RPMI8226 (cell line): ENCODE results near the gene BAIAP3.
A peak's percentile ranks its signal among the peaks of the same experiment; 100 is the strongest.

Source experiments
- DNase-seq: peaks from one replicate; pipeline ENCODE4 v3.0.0-alpha.2; 2015

The BAIAP3 gene

DNA sequence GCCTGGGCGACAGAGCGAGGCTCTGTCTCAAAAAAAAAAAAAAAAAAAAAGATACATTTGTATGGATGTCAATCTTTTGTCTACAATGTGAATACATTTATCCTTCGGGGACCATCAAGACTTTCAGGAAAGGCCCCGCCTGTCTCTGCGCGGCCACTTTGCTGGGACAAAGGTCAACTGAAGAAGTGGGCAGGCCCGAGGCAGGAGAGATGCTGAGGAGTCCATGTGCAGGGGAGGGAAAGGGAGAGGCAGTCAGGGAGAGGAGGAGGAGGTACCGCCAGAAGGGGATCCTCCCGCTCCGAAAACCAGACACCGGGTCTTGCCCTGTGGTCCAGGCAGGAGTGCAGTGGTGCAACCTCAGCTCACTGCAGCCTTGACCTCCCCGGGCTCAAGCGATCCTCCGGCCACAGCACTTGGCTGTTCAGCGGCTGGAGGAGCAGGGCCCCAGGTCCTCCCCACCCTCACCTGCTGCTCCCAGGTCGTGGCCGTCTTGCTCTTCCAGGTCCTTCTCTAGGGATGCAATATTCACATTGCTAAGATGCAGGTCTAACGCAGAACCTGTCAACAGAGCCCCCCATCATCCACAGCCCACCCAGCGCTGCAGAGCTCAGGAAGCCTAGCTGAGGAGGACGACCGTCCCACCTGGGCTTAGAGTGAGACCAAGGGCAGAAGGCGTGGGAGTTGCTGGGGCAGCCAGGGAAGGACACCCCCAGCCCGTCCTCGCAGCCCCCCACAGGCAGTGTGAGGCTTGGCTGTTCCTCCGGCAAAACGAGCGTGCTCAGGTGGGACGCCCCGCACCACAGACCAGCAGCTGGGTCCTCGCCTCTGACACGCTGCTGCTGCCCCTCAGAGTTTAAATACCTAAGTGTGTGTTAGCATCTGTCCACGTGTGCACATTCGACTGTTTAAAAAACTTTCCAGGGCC lies 37.9 kb downstream of the BAIAP3 start:
- no peak for DNase-seq

DNA sequence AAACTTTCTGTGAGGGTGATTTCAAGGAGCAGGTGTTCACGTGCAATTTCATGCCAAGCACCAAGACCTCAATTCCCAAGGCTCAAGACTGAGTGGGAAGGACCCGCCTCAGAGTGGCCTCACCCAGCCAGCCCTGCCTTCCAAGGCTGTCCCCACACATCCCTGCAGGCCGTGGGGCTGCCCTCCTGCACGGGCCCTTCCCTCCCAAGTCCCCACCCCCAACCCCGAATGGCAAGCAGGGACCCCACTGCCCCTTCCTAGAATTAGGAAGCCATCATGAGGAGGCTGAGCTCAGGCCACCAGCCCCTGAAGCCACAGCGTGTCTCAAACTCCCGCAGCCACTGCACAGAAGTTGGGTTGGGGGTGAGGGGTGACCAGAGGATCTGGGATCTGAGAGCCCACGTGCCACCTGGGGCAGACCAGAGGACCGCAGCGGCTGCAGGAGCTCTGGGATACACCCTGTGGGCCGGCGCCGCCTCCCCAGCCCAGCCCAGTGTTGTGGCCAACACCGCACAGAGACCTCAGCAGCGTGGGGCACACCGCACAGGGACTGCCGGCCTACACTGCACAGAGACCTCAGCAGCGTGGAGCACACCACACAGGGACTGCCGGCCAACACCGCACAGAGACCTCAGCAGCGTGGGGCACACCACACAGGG lies 39.0 kb downstream of the BAIAP3 start:
- no peak for DNase-seq

DNA sequence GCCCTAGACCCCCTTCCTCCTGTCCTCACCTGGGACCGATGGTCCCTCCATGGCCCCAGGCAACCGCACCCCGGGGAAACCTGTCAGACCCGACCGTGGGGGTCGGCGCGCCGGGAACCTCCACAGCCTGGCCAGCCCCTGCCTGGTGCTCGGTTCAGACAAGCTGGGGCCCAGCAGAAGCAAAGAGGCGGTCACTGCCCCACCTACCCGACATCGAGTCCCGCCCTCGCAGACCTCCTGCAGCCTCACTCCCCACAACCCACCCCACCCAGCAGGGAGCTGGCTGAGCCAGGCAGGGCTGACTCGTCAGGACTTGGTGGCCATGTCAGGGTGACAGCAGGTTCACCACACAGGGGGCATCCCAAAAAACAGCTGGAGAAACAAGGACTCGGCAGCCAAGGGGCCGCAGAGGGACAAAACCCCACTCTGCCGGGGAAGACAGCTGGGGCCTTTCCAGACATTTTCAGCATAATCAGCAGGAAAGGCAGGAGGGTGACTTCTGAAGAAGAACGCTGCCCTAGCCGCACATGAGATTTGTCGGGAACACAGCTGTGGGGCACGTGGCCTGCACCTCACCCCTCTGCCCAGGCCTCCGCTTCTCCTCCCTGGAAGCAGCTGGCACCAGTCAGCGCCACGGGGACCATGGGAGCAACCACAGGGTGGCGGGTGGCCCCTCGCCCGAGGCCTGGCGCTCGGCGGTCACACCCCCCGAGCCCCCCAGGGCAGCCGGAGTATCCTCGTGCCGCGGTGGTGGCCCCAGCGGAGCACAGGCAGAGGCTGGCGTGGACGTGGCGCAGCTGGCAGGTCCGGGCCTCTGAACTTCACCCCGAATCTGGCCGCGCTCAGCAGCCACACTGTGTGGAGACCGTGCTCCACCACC lies 41.2 kb downstream of the BAIAP3 start:
- DNase-seq: no peak

DNA sequence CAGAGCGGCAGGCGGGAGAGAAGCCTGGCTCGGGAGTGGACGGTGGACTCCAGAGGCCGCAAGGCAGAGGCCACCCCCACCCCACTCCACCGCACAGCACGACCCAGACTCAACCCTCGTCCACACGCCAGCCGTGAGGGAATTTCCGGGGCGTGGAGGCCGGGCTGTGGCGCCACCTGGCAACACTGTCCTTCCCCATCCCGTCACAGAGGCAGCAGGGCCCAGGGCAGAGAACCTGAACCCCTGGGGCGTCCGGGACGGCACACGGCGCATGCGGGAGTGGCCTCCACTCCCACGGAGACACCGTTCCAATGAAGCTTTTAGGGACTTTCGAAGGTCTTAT lies 41.8 kb downstream of the BAIAP3 start:
- no peak for DNase-seq

DNA sequence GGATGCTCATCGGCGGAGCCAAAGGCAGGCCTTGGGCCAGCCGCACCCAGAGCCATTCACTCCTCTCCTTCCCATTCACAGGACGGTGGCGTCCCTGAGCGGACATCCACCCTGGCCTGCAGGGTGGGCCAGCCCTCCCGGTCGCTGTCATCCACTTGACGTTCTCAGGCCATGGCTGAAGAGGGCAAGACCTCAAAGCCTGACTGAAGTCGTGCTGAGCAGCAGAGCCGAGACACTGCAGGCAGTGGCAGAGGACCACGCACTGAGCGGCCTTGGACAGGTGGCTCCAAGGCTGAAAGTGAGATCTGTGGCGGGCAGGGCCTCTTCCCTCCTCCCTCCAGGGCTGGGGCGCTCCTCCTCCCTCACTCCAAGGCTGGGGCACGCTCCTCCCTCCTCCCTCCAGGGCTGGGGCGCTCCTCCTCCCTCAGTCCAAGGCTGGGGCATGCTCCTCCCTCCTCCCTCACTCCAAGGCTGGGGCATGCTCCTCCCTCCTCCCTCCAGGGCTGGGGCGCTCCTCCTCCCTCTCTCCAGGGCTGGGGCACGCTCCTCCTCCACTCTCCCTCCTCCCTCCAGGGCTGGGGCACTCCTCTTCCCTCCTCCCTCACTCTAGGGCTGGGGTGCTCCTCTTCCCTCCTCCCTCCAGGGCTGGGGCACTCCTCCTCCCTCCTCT lies 42.4 kb downstream of the BAIAP3 start:
- DNase-seq: no peak

DNA sequence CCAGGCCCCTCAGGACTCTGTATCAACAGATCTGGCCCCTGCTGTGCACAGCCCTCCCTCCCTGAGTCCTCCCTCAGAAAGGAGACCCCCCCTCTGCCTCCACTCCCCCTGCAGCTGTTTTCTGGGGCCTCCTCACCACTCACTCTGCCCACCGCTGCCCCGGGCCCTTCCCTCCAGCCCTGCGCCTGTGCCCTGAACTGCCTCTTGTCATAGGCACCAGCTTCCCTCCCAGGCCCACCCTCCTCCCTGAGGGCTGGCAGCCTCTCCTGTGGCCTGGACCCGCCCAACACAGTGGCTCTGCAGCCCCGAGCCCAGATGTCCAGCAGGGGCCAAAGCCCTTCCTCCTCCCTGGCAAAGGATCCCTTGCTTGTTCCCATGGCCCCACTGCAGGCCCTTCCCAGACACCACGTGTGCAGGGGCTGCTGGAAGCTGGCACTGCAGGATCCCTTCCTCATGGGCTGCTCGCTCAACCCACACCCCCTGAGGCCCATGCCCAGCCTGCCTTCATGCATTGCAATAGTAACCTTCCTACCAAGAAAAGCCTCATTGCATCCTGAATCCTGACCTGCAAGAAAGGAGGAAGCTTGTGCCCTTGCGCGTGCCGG lies 44.1 kb downstream of the BAIAP3 start:
- no peak for DNase-seq

DNA sequence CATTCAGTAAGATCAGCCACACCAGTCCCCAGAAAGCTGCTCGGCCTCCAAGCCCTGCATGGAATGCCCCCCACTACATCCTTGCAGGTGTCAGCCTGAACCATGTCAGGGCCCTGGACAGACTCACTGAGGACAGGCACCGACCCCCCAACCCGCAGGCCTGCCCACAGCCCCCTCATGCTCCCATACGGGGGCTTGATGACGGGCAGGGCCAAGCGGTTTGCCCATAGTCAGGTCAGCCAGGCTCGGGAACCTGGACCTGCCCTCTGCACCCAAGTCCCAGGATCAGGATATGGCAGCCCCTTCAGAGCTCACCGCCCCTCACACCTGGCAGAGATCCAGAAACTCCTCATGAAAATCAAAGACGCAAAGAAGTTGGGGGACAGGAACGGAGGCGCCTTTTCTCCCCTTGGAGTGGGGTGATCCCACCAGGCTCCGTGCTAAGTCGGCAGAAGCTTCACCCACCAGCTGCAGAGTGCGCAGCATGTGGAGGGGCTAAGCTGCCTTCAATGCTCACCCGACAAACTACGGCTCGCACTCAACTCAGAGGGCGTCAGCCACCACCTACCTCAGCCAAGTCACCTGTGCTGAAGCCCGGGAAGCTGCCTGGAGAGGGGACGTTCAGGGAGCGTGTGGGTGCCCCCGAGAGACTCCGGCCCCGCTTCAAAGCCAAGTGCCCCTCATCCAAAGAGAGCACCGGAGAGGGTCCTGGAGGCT lies 44.8 kb downstream of the BAIAP3 start:
- no peak for DNase-seq

DNA sequence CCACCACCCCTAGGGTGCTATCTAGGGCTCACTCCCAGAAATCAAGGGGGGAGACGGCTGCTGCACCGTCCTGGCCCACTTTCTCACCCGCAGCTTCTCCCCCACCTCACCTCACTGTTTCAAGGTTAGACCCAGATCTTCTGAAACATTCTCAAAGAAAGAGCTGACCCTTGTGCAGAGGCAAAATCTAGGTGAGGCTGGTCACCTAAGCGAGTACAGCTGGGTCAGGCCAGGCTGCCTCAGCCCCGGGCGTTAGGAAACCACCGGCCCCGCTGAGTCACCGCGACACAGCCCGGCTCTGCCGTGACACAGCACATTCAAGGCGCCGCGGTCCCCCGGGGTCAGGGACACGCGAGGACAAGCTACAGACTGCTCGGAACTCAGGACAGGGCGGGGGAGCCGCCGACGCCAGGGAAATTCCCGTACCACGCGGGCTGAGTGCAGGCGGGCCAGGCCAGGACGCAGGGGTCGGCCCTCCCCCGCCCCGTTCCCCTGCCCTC lies 45.4 kb downstream of the BAIAP3 start:
- peak; percentile 83 for DNase-seq

DNA sequence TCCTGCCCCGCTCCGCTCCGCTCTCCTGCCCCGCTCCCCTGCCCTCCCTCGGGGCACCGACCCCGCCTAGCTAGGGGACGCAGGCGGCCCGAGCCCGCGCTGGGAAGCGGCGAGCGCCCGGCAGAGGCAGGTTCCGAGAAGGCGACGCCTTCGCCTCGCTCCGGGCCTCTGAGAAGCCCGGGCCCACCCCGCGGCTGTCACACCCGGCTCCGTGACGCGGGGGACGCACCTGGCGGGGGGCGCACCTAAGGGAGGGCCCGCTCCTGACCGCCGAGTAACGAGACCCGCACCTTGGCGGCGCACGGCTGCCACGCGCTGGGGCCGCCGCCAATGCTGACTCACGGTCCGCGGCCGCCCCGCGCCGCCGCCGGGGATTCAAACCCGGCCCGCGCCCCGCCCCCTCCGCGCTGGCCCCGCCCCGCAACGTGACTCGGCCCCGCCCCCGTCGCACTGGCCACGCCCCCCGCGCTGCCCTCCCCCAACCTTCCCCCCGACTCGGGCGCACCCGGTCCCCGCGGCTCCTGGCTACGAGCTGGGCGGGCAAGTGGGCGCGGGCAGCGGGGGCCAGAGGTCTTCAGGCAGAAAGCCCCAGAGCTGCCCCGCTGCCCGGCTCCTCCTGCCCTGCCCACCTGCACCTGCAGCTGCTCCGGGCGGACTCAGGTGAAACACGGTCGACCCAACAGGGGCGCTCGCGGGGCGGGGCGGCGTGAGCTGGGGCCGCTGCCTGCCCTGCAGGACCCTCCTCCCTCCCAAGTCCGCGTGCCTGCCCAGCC lies 46.0 kb downstream of the BAIAP3 start:
- DNase-seq: peak; percentile 83

DNA sequence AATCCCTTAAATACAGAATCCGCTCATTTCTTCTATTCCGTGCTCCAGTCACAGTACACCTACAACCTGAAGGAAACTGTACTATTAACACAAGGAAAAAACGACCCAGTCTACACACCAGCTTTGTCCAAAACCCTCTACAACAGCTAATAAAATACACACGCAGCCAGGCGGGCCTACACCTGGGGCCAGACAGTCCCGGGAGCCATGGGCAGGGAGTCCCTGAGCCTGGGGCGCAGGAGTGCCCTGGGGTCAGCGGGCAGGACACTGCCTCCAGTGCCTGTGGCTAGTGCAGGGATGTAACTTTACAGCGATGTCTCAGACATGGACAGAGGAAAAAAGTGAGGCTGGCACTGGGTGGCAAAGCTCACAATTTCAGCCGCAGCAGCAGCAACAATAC lies 46.8 kb downstream of the BAIAP3 start:
- no peak for DNase-seq

DNA sequence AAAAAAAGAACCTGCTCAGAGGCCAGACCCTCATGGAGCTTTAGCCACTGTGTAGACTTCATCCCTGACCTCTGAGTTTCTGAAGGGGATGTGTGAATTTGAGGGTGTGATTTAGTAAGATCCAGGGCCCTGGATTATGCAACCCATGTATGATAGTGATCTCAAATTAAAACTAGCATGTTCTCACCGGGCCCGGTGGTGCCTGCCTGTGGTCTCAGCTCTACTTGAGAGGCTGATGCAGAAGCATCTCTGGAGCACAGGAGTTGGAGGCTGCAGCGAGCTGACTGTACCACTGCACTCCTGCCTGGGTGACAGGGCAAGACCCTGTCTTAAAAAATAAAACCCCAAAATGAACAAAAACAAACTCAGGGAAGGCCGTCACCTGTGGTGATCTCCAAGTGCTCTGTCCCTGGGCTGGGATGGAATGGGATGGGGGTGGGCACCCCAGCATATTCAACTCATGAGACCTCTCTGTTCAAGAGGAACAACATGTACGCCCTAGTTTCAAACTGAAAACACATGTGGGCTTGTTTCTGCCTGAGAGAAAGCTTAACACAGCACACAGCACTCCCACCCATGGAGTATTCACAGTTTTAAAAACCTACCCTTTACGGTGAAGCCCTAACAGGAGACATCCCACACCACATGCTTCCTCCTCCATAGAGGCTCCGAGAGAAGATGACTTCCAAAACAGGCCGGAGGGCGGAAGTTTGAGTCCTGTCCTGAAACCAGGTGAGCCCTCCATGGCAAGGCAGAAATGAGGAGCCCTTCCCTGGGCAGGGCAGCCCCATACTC lies 48.4 kb downstream of the BAIAP3 start:
- DNase-seq: no peak

DNA sequence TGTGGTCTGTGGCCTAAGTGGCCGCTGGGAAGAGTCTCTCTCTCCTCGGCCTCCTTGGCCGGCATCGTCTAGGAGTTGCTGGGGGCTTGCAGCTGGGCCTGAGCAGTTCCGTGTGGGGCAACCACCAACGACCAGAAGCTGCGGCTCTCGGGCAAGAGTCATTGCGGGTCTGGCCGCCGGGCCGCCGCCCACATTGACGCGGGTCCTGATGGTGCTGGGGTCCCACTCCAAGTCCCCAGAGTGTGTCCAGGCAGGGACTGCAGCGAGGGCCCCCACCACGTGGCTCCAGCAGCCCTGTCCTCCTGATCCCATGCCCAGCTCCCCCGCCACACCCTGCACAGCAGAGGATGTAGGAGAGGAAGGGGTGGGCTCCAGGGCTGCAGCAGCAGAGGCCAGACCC lies 50.1 kb downstream of the BAIAP3 start:
- no peak for DNase-seq

DNA sequence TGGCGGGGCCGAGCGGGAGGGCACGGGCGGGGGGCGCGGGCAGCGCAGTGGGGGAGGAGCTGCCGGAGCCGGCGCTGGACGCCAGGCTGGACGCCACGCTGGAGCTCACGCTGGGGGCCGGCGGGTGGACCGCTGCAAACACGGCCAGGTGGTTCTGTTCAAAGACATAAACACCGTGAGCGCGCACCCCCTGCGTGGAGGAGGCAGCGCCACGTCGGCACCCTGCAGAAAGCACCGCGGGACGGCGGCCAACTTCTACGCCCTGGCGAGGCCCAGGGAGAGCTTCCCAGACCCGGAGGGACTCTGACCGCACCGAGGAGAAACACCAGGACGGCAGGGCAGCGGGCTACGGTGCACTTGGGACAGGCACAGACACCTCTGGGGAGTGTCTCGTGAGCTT lies 51.8 kb downstream of the BAIAP3 start:
- no peak for DNase-seq

DNA sequence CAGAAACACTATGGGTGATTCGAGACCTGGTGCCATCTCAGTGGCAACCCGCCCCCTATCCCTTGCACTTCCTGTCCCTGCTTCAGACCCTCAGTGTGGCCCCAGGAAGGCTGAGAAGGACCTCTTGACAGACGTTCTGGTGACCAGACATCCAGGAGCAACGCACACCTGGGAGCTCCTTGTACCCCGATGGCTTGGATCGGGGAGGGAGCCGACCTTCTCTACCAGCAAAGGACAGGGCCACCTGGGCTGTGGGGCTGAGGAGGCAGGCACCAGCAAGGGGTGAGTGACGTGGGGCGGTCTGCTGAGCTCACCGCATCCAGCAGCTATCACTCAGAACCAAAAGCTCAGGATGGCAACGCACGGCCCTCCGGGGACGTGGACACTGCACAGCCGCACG lies 53.9 kb downstream of the BAIAP3 start:
- no peak for DNase-seq

DNA sequence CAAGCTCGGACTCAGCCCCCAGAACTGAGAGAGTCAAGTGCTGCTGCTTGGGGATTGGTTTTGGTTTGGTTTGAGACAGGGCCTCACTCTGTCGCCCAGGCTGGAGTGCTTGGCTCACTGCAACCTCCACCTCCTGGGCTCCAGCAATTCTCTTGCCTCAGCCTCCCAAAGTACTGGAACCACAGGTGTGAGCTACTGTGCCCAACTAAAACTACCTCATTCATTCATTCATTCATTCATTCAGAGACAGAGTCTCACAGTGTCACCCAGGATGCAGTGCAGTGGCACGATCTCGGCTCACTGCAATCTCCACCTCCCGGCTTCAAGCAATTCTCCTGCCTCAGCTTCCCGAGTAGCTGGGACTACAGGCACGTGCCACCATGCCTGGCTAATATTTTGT lies 56.3 kb downstream of the BAIAP3 start:
- DNase-seq: no peak

DNA sequence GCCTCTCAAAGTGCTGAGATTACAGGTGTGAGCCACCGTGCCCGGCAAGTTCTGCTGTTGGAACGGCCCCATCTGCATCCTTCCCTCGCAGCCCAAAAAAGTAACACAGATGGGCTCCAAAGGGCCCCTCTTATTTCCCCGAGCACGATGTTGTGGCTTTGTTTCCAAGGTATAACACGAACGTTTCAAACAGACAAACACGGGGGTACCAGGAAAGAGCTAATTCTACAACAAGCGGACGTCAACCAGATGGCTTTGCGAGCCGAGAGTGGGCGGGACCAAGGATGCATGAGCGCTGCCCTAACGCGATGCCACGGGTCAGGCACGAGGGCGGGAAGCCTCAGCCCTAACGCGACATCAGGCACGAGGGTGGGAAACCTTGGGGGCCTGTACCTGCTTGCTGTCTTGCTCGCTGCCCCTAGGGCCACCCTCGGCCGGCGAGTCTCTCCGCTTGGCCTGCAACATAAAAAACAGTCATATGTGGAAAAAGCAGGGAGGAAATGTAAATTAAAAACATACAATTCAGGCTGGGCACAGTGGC lies 56.9 kb downstream of the BAIAP3 start:
- DNase-seq: no peak

DNA sequence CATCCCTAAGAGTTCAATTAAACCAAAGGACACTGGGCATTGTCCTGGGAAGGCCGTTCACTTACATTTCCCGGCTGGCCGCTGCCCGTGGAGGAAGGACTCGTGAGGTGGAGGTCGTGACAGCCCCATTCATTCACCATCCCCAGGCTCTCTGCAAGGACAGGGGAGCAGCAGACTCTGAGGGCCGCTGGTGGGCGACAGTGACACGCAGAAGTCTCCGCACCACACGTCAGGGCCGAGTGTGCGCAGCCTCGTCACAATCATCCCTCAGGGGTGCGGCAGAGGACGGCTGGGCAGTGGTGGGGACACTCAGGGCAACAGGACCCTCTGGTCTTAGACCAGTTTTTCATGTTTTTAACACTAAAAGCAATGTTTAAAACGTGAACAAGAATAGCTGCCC lies 59.4 kb downstream of the BAIAP3 start:
- DNase-seq: no peak

DNA sequence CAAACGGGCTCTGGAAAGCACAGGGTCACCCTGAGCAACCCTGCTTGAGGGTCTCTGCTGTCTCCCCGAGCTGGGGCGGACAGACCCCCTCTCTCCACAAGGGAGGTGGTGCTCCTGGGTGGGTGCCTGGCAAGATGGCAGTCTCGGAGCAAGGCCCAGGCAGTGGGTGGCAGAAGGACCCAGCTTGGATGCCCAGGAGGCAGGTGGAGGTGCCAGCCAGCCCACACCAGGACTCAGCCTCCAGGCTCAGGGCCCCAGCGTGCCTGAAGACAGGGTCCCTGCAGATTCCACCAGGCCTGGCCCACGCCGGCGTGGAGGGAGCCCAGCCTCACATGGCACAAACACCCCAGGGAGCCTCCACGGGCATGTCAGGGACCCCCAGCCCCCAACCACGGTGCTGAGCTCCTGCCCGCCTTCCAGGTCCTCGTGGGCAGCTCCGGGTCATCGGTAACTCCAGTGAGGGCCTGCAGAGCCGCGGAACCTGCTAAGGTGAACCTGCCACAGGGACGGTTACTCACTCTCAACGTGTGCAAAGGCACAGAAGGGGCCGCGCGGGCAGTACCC lies 60.2 kb downstream of the BAIAP3 start:
- DNase-seq: no peak

DNA sequence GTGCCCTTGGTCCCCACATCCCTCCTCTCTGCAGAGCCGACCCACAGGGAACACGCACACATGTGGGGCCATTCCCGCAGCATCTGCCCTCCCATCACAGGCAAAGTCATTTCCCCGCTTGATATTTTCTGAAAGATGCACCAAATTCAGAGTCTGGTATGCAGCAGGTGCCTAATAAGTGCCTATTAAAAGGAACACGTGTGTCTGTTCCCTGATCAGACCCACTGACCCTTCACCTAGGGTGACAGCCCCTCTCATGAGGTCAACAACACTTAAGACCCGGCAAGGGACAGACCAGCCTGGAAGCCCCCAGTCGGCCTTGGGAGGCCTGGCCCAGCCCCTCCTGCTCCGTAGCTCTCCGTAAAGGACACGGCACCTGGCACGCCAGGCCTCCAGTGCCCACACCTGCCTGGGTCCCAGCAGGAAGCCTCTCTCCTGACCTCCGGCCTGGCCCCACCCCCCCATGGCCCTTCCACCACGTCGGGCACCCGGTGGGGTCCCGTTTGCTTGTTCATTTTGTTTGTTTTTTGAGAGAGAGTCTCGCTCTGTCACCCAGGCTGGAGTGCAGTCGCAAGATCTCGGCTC lies 61.0 kb downstream of the BAIAP3 start:
- no peak for DNase-seq
